NCI-H2029 treated with DMSO at 0.1 percent for 48 hours (cell line): Measurements from ENCODE around the gene TSPAN3.

Experiments
- DNase-seq: peaks from one replicate; lab custom pipeline; 2025; lab: John Stamatoyannopoulos, UW

Gene TSPAN3

DNA sequence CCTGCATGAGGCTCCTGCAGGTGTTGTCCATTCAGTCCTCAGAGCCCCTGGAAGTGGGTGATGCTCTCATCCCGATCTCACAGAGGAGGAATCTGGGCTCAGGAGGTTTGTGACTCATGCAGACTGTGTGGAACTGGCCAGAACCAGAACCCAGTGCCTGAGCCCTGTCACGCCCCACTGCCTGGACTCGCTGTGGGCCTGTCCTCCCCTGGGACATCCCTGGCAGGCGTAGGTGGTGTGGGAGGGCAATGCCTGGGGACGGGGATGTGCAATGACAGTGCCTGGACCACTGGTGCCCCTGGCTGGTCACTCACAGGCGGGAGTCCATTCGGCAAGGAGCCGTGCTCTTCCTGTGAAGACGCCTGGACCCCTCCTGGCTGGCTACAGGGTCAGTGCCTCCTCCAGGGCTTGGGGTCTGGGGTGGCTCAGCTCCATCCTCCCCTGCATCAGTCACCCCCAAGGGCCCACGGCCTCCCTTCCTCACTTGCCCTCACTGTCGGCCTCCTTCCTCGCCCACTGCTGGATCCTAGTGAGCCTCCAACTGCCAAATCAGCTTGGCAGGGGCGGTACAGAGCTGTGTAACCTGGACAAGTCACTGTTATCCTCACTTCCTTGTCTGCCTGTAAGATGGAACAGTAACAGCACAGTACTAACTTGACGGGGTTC is 61.1 kb downstream of the TSPAN3 start:
- no peak for DNase-seq

DNA sequence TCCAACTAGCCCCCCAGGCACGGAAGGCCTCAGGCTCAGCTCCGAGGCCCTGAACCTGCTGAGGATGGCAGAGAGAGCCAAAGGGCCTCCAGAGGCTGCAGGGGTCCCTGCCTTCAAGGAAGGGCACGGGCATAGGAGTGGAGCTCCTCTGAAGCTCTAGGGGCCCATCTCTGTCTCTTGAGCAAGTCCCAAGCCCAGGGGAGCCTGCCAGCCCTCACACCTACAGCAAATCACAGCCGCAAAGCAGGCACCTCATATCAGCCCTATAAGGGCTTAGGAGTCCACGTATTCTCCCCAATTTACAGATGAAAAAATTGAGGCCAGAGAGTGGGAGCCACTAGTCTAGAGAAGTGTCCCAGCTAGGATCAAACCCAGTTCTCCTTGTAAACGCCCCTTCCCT is 61.7 kb downstream of the TSPAN3 start:
- DNase-seq = no peak

DNA sequence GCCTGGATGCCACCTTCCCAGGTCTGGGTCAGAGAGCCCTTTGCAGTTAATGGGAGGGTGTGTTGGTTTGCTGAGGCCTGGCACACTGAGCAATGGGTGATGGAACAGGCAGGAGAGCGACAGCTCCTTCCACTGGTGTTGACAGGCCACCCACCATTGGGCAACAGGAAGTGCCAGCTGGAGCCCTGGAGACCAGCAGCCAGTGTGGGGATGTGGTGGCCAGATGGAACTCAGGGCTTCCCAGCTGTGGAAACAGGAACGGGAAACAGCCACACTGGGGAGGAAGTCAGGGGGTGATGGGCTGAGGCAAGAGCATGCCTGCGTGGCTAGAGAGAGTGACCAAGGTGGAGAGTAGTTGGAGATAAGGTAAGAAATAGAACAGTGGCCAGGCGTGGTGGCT is 66.7 kb downstream of the TSPAN3 start:
- no peak for DNase-seq

DNA sequence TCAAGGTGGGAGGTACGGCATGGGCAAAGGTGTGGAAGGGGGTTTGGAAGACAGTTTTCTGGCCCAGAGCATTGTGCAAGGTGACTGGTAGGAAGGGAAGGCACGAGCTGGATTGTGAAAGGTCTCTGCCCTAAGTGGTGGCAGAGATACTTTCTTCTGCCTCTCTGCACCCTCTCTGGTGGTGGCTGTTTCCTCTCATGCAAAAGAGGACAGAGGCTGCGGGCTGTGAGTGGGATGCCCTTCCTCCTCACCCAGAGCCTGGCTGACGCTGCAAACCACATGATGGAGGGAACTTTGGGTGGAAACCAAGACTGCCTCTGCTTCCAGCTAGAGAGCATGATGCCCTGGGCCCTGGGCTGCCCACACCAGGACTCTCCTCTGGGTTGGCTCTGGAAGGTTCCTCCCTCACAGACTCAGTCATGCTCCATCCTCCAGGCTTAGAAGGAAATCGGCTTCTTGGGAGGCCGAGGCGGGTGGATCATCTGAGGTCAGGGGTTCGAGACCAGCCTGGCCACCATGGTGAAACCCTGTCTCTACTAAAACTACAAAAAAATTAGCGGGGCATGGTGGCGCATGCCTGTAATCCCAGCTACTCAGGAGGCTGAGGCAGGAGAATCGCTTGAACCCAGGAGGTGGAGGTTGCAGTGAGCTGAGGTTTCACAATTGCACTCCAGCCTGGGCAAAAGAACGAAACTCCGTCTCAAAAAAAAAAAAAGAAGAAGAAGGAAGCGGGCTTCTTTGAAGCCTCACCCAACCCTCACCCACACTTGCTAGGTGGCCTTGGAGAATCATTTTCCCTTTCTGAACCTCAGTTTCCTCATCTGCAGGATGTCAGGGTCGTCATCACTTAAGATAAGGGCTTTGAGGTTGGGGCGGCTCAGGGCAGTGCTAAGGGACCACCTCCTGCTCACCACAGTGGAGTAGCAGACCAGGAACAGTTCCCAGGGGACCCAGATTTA is 67.7 kb downstream of the TSPAN3 start:
- no peak for DNase-seq

DNA sequence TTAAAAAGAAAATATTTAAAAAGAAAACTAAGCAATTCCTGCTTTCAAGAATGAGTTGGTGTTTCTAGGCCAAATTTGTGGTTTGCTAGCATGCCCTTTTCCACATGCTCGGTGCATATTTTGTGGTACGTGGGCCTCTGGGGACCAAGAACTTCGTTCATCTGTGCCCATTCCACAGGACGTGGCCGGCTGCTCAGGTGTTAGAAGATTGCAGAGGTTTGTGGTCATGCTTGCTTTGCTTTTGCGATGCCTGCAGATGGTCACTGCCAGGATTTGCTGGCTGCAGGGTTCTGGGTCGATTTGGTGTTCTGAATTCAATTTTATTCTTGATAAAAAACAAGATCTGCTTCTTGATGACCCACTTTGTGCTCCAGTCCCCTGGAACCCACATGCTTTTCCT is 68.5 kb downstream of the TSPAN3 start:
- no peak for DNase-seq

DNA sequence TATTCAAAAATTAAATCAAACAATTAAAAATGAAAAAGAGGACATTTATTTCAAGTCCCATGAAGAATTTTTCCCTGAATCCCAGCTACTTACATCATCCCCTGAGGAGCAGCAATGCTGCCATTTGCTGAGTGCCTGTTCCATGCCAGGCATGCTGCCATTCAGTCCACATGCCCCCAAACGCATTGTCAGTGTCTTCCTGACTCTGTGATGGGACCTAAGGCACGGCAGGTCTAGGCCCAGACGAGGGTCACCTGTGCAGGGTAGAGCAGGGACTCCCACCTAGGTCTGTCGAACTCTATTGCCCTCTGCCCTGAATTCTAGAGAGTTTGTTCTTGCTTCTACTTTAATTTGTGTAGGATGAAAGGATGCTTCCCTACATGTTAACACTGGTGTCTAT is 68.9 kb downstream of the TSPAN3 start:
- no peak for DNase-seq

DNA sequence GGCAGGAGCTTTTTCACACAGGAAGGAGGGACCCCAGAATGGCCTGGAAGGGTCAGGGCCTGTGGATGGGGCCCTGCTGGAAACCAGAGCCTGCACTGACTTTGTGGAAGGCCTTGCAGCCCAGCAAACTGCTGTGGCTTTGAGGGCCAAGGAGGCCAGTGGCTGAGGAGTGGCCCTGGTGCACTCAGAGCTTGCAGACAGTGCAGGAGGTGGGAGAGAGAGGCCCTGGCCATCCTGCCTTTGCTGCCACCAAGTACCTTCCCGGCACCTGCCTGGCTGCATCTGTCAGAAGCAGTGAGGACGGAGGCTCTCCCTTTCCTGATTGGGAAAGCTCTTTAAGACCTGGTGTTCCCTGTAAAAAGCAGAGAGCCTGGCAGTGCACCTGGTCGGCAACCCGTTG is 69.6 kb downstream of the TSPAN3 start:
- DNase-seq = no peak

DNA sequence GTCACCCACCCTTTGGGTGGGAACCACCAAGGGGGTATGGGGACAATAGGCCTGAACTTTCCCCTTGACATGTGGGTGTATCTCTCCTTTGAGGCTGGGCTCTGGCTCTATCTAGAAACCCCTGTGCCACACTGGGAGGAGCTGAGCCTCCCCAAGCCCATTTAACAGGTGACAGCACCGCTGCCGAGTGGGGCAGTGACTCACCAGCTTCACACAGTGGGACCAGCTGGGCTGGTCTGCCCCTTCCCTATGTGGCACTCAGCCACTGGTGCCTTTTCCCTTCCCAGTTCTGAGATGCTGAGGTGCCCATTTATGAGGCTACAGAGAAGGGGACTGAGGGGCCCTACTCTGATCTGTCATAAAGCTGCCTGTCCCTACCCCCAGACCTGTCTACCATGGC is 70.9 kb downstream of the TSPAN3 start:
- DNase-seq = no peak

DNA sequence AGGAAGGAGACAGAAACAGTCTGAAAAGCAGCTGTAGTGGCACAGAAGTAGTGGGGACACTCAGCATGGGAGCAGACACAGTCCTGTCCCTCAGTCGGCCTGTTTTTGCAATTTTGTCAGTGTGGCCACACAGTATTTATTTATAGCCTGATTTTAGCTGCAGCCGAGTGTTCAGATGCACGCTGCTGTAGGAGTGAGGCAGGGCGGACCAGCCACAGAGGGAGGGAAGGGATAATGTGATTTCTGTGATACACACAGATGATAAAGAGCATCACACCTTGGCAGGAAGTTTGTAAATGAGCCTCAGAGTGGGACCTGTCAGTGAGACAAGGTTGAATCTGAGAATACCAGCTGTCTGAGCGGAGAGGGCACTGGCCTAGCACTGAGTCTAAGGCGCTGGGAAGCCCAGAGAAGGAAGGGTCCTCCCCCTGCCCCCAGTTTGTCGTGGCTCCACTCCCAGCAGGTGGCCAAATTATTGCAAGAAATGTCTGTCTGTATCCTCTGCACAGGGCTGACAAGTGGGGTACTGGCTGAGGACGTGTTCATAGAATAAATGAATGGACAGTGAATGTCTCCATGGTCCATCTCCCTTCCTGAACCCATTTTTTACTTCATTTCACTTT is 72.1 kb downstream of the TSPAN3 start:
- DNase-seq = no peak

DNA sequence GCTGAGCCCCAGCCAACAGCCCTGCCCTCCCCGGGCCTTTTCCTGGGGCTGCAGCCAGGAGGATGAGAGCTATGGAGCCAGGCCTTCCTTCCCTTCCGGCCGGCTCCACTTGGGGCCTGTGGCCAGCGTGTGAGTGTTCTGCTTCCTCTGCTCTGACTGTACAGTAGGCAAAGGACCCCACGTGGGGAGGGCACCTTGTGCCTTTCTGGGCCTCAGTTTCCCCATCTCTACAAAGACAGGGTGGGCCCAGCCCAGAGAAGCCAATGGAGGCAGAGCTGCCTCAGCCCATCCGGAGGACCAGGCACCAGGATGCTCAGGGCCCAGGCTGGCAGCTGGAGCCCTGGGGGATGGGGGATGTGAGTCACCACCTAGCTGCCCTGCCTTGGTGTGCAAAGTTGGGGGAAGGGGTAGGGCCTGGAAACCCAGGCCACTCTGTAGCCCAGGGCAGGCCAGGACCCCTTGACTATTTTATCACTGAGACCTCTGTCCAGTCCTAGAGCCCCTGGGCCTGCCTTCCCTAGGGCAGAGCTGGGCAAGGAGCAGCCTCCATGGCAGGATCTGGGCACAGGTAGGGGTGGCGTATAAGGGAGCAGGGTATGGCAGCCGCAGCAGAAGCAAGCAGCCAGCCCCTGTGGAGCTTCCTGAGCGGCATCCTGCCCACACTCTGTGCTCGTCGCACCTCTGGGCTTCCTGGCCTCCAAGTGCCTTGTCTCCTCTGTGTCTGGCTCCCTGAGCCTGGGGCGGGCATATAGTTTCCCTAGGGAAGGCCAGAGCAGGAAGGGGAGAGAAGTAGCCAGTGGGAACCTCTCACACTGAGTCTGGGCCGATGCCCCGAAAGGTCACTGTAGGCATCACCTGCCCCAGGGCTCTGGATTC is 74.1 kb downstream of the TSPAN3 start:
- no peak for DNase-seq

DNA sequence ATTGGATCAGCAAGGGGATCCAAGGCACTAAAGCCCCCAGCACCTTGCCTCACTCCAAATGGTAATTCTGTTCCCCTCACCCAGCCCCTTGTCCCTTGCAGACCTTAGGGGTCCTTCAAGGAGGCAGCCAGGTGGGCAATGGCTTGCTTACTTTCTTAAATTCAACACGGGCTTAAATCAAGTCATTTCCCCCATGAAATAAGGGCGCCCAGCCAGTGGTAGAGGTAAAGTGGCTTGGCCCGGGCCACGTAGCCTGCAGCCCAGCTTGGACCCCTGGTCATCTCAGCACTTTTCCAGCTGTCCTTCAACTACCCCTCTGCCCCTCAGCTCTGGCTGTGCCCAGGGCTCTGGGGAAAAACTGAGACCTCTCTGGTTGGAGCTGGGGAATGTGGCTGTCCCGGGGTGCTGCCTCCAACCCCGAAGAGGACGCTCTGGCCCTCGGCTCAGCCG is 74.8 kb downstream of the TSPAN3 start:
- no peak for DNase-seq

DNA sequence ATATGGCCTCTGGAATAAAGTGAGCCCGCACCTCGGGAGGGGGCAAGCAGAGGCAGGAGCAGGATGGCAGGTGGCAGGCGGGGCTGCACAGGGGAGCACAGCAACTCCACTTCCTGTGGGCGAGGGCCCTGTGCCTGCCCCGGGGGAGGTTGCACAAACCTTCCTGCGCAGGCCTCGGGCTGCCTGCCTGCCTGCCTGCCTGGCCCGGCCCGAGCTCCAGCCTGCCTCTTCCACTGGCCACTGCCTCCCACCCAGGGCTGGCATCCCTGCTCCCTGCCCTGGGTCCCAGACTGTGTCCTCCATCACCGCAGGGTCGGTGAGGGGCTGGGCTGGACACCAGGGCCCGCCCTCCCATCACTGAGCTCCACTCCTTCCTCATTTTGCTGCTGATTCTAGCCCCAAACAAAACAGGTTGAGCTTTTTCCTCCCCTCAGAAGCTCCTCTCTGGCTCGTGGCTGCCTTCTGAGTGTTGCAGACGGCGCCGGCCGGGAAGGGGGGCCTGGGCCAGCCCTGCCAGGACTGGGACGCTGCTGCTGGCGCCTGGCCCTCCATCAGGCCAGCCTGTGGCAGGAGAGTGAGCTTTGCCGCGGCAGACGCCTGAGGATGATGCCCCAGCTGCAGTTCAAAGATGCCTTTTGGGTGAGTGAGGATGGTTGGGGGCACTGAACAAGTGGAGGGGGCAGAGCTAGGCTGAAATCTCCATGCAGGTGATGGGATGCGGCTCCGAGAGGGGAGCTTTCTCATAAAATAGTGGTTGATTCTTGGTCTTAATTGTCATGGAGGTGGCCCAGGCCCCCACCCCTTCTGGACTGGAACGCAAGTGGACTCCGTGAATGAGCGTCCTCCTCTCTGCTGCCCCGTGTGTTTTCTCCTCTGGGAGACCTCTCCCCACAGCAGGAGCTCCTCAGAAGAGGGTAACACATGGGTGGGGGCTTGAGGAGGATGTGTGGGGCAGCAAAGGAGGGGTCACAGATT is 75.7 kb downstream of the TSPAN3 start, which contains the start of gene PSTPIP1:
PSTPIP1 (plus strand) TSS at position 156 of the 975 bp plus-strand sequence; CDS start at position 604, 448 bp downstream.
- DNase-seq = no peak

DNA sequence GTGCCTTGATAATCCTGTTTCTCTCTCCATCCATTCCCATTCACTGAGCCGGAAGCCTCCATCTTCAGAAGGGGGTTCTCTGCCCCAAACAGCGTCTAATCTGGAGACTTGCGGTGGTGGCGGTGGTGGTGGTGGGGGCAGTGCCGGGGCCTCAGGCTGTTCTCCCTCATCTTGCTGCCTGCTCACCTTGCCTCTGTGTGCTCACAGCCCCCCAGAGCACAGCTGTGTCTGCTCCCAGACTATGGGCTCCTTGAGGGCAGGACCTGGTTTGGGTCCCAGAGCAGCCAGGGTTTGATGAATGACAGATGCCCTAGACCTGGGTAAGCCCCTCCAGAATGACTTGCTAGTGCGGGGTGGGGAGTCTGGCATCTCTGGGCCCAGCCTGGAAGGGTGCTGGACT is 76.4 kb downstream of the TSPAN3 start:
- DNase-seq = no peak

DNA sequence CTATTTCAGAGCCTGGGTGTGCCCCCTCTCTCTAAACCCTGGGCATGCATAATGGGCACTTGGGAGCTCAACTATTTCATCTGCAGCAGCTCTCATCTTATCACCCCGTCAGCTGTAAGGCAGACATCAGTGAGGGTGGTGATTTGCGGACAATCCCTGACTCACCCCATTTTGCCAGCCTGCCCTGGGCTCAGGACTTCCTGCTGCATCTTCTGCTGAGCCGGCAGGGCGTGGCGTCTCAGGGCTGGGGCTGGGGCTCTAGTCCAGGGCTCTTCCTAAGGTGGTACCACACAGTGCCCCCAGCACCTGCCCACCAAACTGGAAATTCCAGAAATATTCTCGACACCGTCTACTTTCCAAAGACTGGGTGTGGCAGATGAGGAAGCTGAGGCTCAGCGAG is 76.9 kb downstream of the TSPAN3 start:
- no peak for DNase-seq

DNA sequence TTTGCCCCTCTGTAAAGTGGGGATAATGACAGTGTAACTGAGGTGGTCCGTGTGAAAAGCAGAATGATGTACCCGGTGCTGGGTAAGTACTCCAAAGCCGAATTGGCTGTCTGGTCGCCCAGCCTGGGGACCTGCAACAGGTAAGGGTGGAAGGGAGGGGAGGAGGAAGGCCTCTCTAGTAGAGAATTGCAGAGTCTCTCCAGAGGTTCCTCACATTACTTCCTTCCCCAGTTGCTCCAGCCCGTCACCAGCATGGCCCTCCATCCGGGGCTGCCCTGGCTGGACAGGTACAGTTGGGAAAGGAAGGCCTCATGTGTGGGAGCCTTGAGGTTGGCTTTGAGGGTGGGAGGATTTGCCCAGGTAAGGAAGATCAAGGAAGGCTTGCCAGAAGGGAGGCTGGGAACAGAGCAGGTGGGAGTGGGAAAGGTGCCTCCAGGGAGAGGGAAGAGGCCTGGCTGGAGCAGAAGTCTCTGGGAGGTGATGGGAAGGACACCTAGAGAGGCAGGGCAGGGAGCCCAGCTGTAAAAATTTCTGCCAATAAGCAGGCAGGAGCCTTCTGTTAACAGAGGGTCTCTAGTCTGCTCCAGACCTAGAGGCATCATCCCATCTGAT is 77.7 kb downstream of the TSPAN3 start:
- DNase-seq = no peak

DNA sequence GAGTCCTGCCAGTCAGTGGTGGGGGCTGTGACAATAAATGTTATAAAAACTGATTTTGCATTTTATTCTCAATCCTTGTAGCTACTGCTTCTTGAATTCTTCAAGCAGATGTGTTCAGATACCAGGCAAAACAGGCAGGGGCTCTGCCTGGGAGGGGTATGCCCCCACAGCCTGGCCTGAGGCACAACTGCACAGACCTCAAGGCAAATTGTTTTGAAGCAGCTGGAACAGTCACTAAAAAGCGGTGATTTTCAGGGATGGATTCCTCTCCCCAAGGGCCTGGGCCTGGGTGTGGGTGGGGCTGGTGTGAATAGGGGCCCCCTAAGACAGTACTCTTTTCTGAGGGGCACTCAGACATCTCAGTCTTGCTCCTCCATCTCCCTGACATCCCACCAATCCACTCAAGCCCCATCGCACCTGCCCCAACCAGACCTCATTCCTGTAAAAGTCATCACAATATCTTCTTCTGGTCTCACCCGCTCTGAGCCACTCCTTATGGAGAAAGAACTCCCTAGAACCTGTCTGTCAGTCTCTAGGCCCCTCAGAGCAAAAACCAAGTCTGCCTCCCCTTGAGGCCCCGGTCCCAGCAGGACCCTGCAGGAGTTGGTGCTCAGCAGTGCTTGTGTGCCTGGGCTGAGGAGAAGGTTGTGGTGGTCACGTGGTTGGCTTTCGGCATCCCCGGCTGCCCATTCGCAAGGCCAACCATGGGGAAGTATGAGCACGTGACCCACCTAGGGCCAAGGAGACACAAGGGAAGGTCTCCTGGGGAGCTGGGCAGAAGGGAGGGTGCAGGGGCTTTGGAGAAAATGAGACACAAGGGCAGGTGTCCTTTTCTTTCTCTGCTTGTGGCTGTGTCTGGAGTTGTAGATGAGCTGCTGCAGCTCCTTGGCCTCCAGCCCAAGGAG is 78.9 kb downstream of the TSPAN3 start:
- no peak for DNase-seq
